ENCODE measurements around the gene C16orf92.
"Not testable (repeated sequence)": the region's sequence is repeated elsewhere in the genome, so short reads cannot be mapped to it uniquely, and the experiment has no call there.

GRCh38 chr16:30040690-30041089, 17.7 kb downstream of the C16orf92 start:
- TF ChIP-seq, protein P1, sequence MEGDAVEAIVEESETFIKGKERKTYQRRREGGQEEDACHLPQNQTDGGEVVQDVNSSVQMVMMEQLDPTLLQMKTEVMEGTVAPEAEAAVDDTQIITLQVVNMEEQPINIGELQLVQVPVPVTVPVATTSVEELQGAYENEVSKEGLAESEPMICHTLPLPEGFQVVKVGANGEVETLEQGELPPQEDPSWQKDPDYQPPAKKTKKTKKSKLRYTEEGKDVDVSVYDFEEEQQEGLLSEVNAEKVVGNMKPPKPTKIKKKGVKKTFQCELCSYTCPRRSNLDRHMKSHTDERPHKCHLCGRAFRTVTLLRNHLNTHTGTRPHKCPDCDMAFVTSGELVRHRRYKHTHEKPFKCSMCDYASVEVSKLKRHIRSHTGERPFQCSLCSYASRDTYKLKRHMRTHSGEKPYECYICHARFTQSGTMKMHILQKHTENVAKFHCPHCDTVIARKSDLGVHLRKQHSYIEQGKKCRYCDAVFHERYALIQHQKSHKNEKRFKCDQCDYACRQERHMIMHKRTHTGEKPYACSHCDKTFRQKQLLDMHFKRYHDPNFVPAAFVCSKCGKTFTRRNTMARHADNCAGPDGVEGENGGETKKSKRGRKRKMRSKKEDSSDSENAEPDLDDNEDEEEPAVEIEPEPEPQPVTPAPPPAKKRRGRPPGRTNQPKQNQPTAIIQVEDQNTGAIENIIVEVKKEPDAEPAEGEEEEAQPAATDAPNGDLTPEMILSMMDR (IDR thresholded peaks at IDR 0.05): not testable (repeated sequence)
- not testable (repeated sequence) for TF ChIP-seq POLR2A (IDR thresholded peaks at IDR 0.05)
